Activated CD4-positive, CD25-positive, alpha-beta regulatory T cell treated with anti-CD3 and anti-CD28 coated beads, Interleukin-2, amount 50 U/mL, for 72 hours (primary cell): Measurements from ENCODE around the gene BTBD17.

Experiments used
- DNase-seq: peaks from one replicate; pipeline ENCODE4 v3.0.0; 2021

BTBD17 gene

GRCh38 chr17:74356646-74357465, 4.8 kb downstream of the BTBD17 start:
- no peak for DNase-seq

GRCh38 chr17:74355065-74355464, 6.6 kb downstream of the BTBD17 start:
- no peak for DNase-seq

- no peak for DNase-seq
Observed at GRCh38 chr17:74354561-74354960, 7.1 kb downstream of the BTBD17 start.

- peak; percentile 45 for DNase-seq
Observed at GRCh38 chr17:74354123-74354522, 7.5 kb downstream of the BTBD17 start.

GRCh38 chr17:74353446-74354060, 8.1 kb downstream of the BTBD17 start:
- DNase-seq: no peak

GRCh38 chr17:74351552-74352210, 10.0 kb downstream of the BTBD17 start:
- DNase-seq: no peak

- DNase-seq: no peak
Observed at GRCh38 chr17:74350486-74350885, 11.2 kb downstream of the BTBD17 start.

GRCh38 chr17:74349120-74349519, 12.5 kb downstream of the BTBD17 start:
- no peak for DNase-seq

- no peak for DNase-seq
Observed at GRCh38 chr17:74347646-74348045, 14.0 kb downstream of the BTBD17 start.

GRCh38 chr17:74345433-74346241, 16.0 kb downstream of the BTBD17 start:
- no peak for DNase-seq

GRCh38 chr17:74344658-74345057, 17.0 kb downstream of the BTBD17 start:
- no peak for DNase-seq

GRCh38 chr17:74343526-74344284, 18.0 kb downstream of the BTBD17 start:
- no peak for DNase-seq

- DNase-seq: no peak
Observed at GRCh38 chr17:74343121-74343520, 18.5 kb downstream of the BTBD17 start.

GRCh38 chr17:74342224-74342623, 19.4 kb downstream of the BTBD17 start:
- DNase-seq: no peak

- no peak for DNase-seq
Observed at GRCh38 chr17:74340470-74341023, 21.1 kb downstream of the BTBD17 start.

- no peak for DNase-seq
Observed at GRCh38 chr17:74339537-74340195, 22.0 kb downstream of the BTBD17 start.

- DNase-seq: no peak
Observed at GRCh38 chr17:74337834-74338500, 23.7 kb downstream of the BTBD17 start.

GRCh38 chr17:74336307-74336706, 25.4 kb downstream of the BTBD17 start:
- no peak for DNase-seq

- DNase-seq: no peak
Observed at GRCh38 chr17:74335529-74336062, 26.1 kb downstream of the BTBD17 start.

GRCh38 chr17:74334393-74335039, 27.2 kb downstream of the BTBD17 start:
- no peak for DNase-seq
